HCEC 1CT (cell line): ENCODE data around the gene GDF10.

Experiments
- DNase-seq: peaks from one replicate; pipeline ENCODE4 v3.0.0-alpha.2; 2017

GDF10 gene

GRCh38 chr10:47295411-47295810 is 4.6 kb upstream of the GDF10 start:
- DNase-seq, result no peak

GRCh38 chr10:47296156-47296894 is 3.7 kb upstream of the GDF10 start:
- no peak for DNase-seq

GRCh38 chr10:47296941-47297340 is 3.1 kb upstream of the GDF10 start:
- no peak for DNase-seq

- DNase-seq, result no peak
These were observed 2.0 kb upstream of the GDF10 start for GRCh38 chr10:47297866-47298540.

GRCh38 chr10:47298715-47299114 is 1.3 kb upstream of the GDF10 start:
- no peak for DNase-seq

- no peak for DNase-seq
These were observed 483 bp downstream of the GDF10 start for GRCh38 chr10:47300429-47300931.

GRCh38 chr10:47301833-47302232 is 1.8 kb downstream of the GDF10 start:
- DNase-seq, result no peak

GRCh38 chr10:47303105-47303504 is 3.1 kb downstream of the GDF10 start:
- no peak for DNase-seq

GRCh38 chr10:47303866-47304265 is 3.9 kb downstream of the GDF10 start:
- DNase-seq, result no peak

GRCh38 chr10:47305566-47305965 is 5.6 kb downstream of the GDF10 start:
- DNase-seq, result no peak

GRCh38 chr10:47306387-47307210 is 6.6 kb downstream of the GDF10 start:
- no peak for DNase-seq

- no peak for DNase-seq
These were observed 7.4 kb downstream of the GDF10 start for GRCh38 chr10:47307381-47307780.

- no peak for DNase-seq
These were observed 8.8 kb downstream of the GDF10 start for GRCh38 chr10:47308775-47309174.

- DNase-seq, result no peak
These were observed 9.6 kb downstream of the GDF10 start for GRCh38 chr10:47309408-47310089.

- no peak for DNase-seq
These were observed 10.1 kb downstream of the GDF10 start for GRCh38 chr10:47310090-47310505.

- no peak for DNase-seq
These were observed 11.4 kb downstream of the GDF10 start for GRCh38 chr10:47311193-47311931.

- peak; percentile 49 for DNase-seq
These were observed 12.1 kb downstream of the GDF10 start for GRCh38 chr10:47311932-47312662.

- no peak for DNase-seq
These were observed 12.6 kb downstream of the GDF10 start for GRCh38 chr10:47312663-47312995.

- no peak for DNase-seq
These were observed 14.5 kb downstream of the GDF10 start for GRCh38 chr10:47314416-47314970.

GRCh38 chr10:47315421-47315820 is 15.4 kb downstream of the GDF10 start:
- no peak for DNase-seq

GRCh38 chr10:47316131-47316530 is 16.1 kb downstream of the GDF10 start:
- no peak for DNase-seq
